Astrocyte of the spinal cord (primary cell): ENCODE measurements around the gene SRRM4.

Experiments used
- DNase-seq: peaks from one replicate; pipeline ENCODE4 v3.0.0; 2011; ENCODE audit warnings: low read depth, low spot score
- H3K4me3 ChIP-seq: 2 replicates; pipeline ENCODE4 v1.5.1; 2011; ENCODE audit warnings: low read depth, mild to moderate bottlenecking, low read length, moderate library complexity
- CTCF ChIP-seq: IDR thresholded peaks from 2 replicates; pipeline ENCODE4 v1.5.1; 2012; ENCODE audit warnings: low read depth, mild to moderate bottlenecking, low read length, inconsistent platforms
- in situ Hi-C: cut with HindIII; loops from 2 replicates; pipeline ENCODE4 v1.10.0; 2017; ENCODE audit warnings: low sequenced_read_pairs

The SRRM4 gene

GRCh38 chr12:119200601-119201000, 219.3 kb downstream of the SRRM4 start:
- DNase-seq, result no peak
- TF ChIP-seq CTCF, result no peak
- in situ Hi-C loops, result no loop called here
- H3K4me3 ChIP-seq, result no peak overlapping the region

GRCh38 chr12:119201789-119202543, 220.6 kb downstream of the SRRM4 start:
- no peak for TF ChIP-seq CTCF
- in situ Hi-C loops, result no loop called here
- H3K4me3 ChIP-seq, result no peak overlapping the region
- no peak for DNase-seq

- no peak for TF ChIP-seq CTCF
- DNase-seq, result no peak
- in situ Hi-C loops, result no loop called here
- no peak overlapping the region for H3K4me3 ChIP-seq
Observed at GRCh38 chr12:119202544-119202943, 221.2 kb downstream of the SRRM4 start.

- TF ChIP-seq CTCF, result no peak
- in situ Hi-C loops, result no loop called here
- H3K4me3 ChIP-seq, result no peak overlapping the region
- DNase-seq, result no peak
Observed at GRCh38 chr12:119204131-119204530, 222.8 kb downstream of the SRRM4 start.

- in situ Hi-C loops, result no loop called here
- no peak for TF ChIP-seq CTCF
- DNase-seq, result no peak
- no peak overlapping the region for H3K4me3 ChIP-seq
Observed at GRCh38 chr12:119204671-119205285, 223.4 kb downstream of the SRRM4 start.

GRCh38 chr12:119206348-119207062, 225.2 kb downstream of the SRRM4 start:
- TF ChIP-seq CTCF, result no peak
- H3K4me3 ChIP-seq, result no peak overlapping the region
- in situ Hi-C loops, result no loop called here
- DNase-seq, result no peak
